Keratinocyte (primary cell): ENCODE data around the gene IRF1. TPM values are rescaled to one million over a fixed set of nuclear protein-coding genes. Genes with fewer than 3 reads are reported as not detected.

Source experiments
- DNase-seq: peaks from one replicate; pipeline ENCODE4 v3.0.0-alpha.2; 2011; ENCODE audit warnings: low read depth, missing footprints, low spot score
- FAIRE-seq: peaks from 2 replicates; lab custom pipeline; 2011; peaks lifted over from hg19 to GRCh38; lab: Jason Lieb, UNC
- H2AFZ ChIP-seq: 2 replicates; pipeline ENCODE4 v1.6.0; 2012; ENCODE audit warnings: low read length, control low read depth, inconsistent platforms; ENCODE audit not compliant: control insufficient read depth
- H3K27ac ChIP-seq: 2 replicates; pipeline ENCODE4 v1.5.1; 2011; ENCODE audit warnings: low read length; ENCODE audit not compliant: control insufficient read depth, insufficient read depth
- H3K27me3 ChIP-seq: 3 replicates; pipeline ENCODE4 v1.6.0; 2011; ENCODE audit warnings: low read length; ENCODE audit not compliant: control insufficient read depth, insufficient read depth; ENCODE audit errors: extremely low read depth
- H3K36me3 ChIP-seq, 2 experiments: 2 replicates in 1 of 2; 3 replicates in 1 of 2; pipeline ENCODE4 v1.5.1; 2011; ENCODE audit warnings: low read length in 2 of 2, mild to moderate bottlenecking in 1 of 2; ENCODE audit not compliant: control insufficient read depth in 2 of 2, insufficient read depth in 2 of 2; ENCODE audit errors: extremely low read depth in 1 of 2
- H3K4me1 ChIP-seq: 3 replicates; pipeline ENCODE4 v1.5.1; 2011; ENCODE audit warnings: low read length; ENCODE audit not compliant: control insufficient read depth, insufficient read depth; ENCODE audit errors: extremely low read depth
- H3K4me2 ChIP-seq: 3 replicates; pipeline ENCODE4 v1.6.0; 2011; ENCODE audit warnings: low read depth, low read length; ENCODE audit not compliant: control insufficient read depth, insufficient read depth; ENCODE audit errors: extremely low read depth
- H3K4me3 ChIP-seq, 3 experiments: fragments of 200-600 bp in 1 of 3; sonication (generic) in 1 of 3; 2 replicates in 2 of 3; 3 replicates in 1 of 3; pipeline ENCODE4 v1.5.1; 2011 to 2016; ENCODE audit warnings: low read length in 3 of 3, mild to moderate bottlenecking in 3 of 3, control low read depth in 2 of 3, inconsistent platforms in 1 of 3, low read depth in 1 of 3, mixed read lengths in 1 of 3, mixed run types in 1 of 3, moderate library complexity in 1 of 3; ENCODE audit not compliant: control insufficient read depth in 2 of 3, insufficient read depth in 2 of 3; ENCODE audit errors: extremely low read depth in 1 of 3
- H3K79me2 ChIP-seq: 2 replicates; pipeline ENCODE4 v1.6.0; 2012; ENCODE audit warnings: low read length; ENCODE audit not compliant: control insufficient read depth, insufficient read depth
- H3K9ac ChIP-seq: 3 replicates; pipeline ENCODE4 v1.6.0; 2011; ENCODE audit warnings: low read length; ENCODE audit not compliant: control insufficient read depth, insufficient read depth; ENCODE audit errors: extremely low read depth
- H3K9me1 ChIP-seq: 3 replicates; pipeline ENCODE4 v1.6.0; 2011; ENCODE audit warnings: low read length; ENCODE audit not compliant: control insufficient read depth, insufficient read depth; ENCODE audit errors: extremely low read depth
- H3K9me3 ChIP-seq: 2 replicates; pipeline ENCODE4 v1.5.1; 2012; ENCODE audit warnings: low read depth, low read length; ENCODE audit not compliant: control insufficient read depth
- H4K20me1 ChIP-seq: 3 replicates; pipeline ENCODE4 v1.6.0; 2011; ENCODE audit warnings: low read length; ENCODE audit not compliant: control insufficient read depth, insufficient read depth; ENCODE audit errors: extremely low read depth
- EZH2 ChIP-seq: IDR thresholded peaks from one replicate; pipeline ENCODE4 v1.6.1; 2012; ENCODE audit warnings: inconsistent platforms, mild to moderate bottlenecking, low read length, moderate library complexity
- dilution Hi-C: fragments of 300-500 bp; cut with MboI; formaldehyde crosslinking; loops from one replicate; pipeline ENCODE4 v1.7.0; 2020; ENCODE audit warnings: low sequenced_read_pairs; ENCODE audit not compliant: extremely low pct_ligation_motif_present
- polyA plus RNA-seq, 5 experiments: library from polyadenylated mRNA; depleted of rRNA in 3 of 5; stranded (reverse) in 3 of 5; stranded (forward) in 1 of 5; unstranded in 1 of 5; fragments of >200 nt; gene quantifications; 1 replicate in 1 of 5; 2 replicates in 3 of 5; 3 replicates in 1 of 5; pipeline versions ENCODE4 v1.2.1 to v1.2.3, GENCODE V29; 2011 to 2012; ENCODE audit warnings: missing spikeins in 2 of 5, low read depth in 1 of 5, low replicate concordance in 1 of 5
- TF ChIP-seq, protein P1 (sequence below), 3 experiments: IDR thresholded peaks in 1 of 3; conservative IDR thresholded peaks in 1 of 3; optimal IDR thresholded peaks in 1 of 3; 2 replicates in 2 of 3; 3 replicates in 1 of 3; pipeline versions ENCODE3 to v1.5.1; 2011; ENCODE audit warnings: low read length in 3 of 3, mild to moderate bottlenecking in 3 of 3, moderate library complexity in 2 of 3, control low read depth in 1 of 3, inconsistent platforms in 1 of 3; ENCODE audit not compliant: insufficient read depth in 2 of 3; ENCODE audit errors: extremely low read depth in 1 of 3

The IRF1 gene
- polyA plus RNA-seq, 1 donor (not counting 4 experiments of a cell fraction or from before 2014, with no cell fraction given) = 6.2 TPM

DNA sequence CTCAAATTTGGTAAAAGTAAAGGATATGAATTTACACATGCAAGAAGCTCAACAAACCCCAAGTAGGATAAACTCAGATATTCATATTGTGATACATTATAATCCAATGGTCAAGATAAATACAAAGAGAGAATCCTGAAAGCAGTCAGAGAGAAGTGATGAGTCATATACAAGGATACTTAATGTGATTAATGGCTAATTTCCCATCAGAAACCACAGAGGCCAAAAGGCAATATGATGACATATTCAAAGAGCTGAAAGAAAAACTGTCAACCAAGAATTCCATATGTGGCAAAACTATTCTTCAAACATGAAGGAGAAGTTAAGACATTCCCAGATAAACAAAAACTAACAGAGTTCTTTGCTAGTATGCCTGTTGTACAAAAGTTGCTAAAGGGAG is 19.5 kb upstream of the IRF1 start:
- Histone ChIP-seq H3K27me3 (no peaks in the 10 kb centered on the region), H3K4me1 (peaks cover 3% of the 10 kb centered on the region), H3K27ac (no peak overlapping the region), H2AFZ (no peak overlapping the region), H3K9me3 (no peaks in the 10 kb centered on the region), H3K79me2 (no peaks in the 10 kb centered on the region), H3K4me3 (no peak overlapping the region), H3K4me2 (no peak overlapping the region), H3K9me1 (no peaks in the 10 kb centered on the region), H4K20me1 (no peaks in the 10 kb centered on the region), H3K9ac (no peak overlapping the region), H3K36me3 (no peaks in the 10 kb centered on the region)
- dilution Hi-C loops = no loop called here
- DNase-seq (no peak), FAIRE-seq (peak; percentile 73)
- TF ChIP-seq EZH2 = no peak
- TF ChIP-seq, protein P1, sequence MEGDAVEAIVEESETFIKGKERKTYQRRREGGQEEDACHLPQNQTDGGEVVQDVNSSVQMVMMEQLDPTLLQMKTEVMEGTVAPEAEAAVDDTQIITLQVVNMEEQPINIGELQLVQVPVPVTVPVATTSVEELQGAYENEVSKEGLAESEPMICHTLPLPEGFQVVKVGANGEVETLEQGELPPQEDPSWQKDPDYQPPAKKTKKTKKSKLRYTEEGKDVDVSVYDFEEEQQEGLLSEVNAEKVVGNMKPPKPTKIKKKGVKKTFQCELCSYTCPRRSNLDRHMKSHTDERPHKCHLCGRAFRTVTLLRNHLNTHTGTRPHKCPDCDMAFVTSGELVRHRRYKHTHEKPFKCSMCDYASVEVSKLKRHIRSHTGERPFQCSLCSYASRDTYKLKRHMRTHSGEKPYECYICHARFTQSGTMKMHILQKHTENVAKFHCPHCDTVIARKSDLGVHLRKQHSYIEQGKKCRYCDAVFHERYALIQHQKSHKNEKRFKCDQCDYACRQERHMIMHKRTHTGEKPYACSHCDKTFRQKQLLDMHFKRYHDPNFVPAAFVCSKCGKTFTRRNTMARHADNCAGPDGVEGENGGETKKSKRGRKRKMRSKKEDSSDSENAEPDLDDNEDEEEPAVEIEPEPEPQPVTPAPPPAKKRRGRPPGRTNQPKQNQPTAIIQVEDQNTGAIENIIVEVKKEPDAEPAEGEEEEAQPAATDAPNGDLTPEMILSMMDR (optimal IDR thresholded peaks at IDR 0.05 in 1 of 3, IDR thresholded peaks at IDR 0.05 in 1 of 3, conservative IDR thresholded peaks at IDR 0.05 in 1 of 3; ENCODE audit: extremely low read depth in 1 of 3, insufficient read depth in 2 of 3, low read length in 3 of 3) = no peak

DNA sequence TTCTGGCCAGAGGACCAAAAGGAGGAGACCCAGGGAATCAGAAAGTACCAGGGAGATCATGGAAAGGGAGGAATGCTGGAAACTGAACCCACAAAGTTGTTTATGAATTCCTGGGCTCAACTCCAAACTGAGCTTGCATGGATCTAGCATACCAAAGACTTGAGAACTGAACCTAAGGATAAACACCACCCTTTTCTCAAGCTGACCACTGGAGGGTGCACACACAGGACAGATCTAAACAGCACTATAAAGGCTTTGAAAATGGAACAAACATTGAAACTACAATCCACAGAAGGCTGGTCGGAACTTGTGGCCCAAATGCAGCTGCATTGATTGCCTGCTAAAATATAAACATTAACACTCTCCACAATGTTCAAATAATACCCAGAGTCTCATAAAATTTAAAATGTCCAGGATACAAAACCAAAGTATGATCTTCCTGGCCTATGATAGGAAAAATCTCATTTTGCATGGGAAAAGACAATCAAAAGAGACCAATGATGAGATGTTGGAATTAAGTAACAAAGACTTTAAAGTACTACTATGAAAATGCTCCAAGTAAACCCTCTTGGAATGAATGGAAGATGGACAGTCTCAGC is 15.6 kb upstream of the IRF1 start:
- FAIRE-seq (peak; percentile 69), DNase-seq (no peak)
- Histone ChIP-seq H2AFZ (no peak overlapping the region), H3K36me3 (no peaks in the 10 kb centered on the region), H3K4me1 (peaks cover 3% of the 10 kb centered on the region), H3K79me2 (no peaks in the 10 kb centered on the region), H3K9ac (no peak overlapping the region), H3K4me2 (no peak overlapping the region), H3K27ac (no peak overlapping the region), H3K9me1 (no peaks in the 10 kb centered on the region), H3K9me3 (no peaks in the 10 kb centered on the region), H4K20me1 (no peaks in the 10 kb centered on the region), H3K4me3 (no peak overlapping the region), H3K27me3 (no peaks in the 10 kb centered on the region)
- TF ChIP-seq, protein P1 (optimal IDR thresholded peaks at IDR 0.05 in 1 of 3, IDR thresholded peaks at IDR 0.05 in 1 of 3, conservative IDR thresholded peaks at IDR 0.05 in 1 of 3; ENCODE audit: extremely low read depth in 1 of 3, insufficient read depth in 2 of 3, low read length in 3 of 3) = peak in 2 of 3 experiments; percentile 58 to 62
- TF ChIP-seq EZH2 = no peak
- dilution Hi-C loops = no loop called here
